Astrocyte (in vitro differentiated cells and primary cell): ENCODE data around the gene BORCS5. TPM values are rescaled to one million over a fixed set of nuclear protein-coding genes. Genes with fewer than 3 reads are reported as not detected.
"Not testable (repeated sequence)": the region's sequence is repeated elsewhere in the genome, so short reads cannot be mapped to it uniquely, and the experiment has no call there.

Experiments
- DNase-seq: peaks from one replicate; pipeline ENCODE4 v3.0.0-alpha.2; 2010; ENCODE audit warnings: low read depth
- FAIRE-seq: peaks from 2 replicates; lab custom pipeline; 2011; peaks lifted over from hg19 to GRCh38; lab: Jason Lieb, UNC
- H2AFZ ChIP-seq: 2 replicates; pipeline ENCODE4 v1.6.0; 2012; ENCODE audit warnings: low read depth, low read length, inconsistent platforms
- H3K27ac ChIP-seq: 2 replicates; pipeline ENCODE4 v1.5.1; 2011; ENCODE audit warnings: low read depth, low read length, inconsistent platforms
- H3K27me3 ChIP-seq: 2 replicates; pipeline ENCODE4 v1.6.0; 2011; ENCODE audit warnings: low read length, inconsistent platforms; ENCODE audit not compliant: insufficient read depth
- H3K36me3 ChIP-seq: 2 replicates; pipeline ENCODE4 v1.5.1; 2011; ENCODE audit warnings: low read length, inconsistent platforms; ENCODE audit not compliant: insufficient read depth
- H3K4me1 ChIP-seq: 2 replicates; pipeline ENCODE4 v1.5.1; 2011; ENCODE audit warnings: low read length, inconsistent platforms; ENCODE audit not compliant: insufficient read depth
- H3K4me2 ChIP-seq: 2 replicates; pipeline ENCODE4 v1.6.0; 2012; ENCODE audit warnings: low read length, inconsistent platforms
- H3K4me3 ChIP-seq: 2 replicates; pipeline ENCODE4 v1.5.1; 2011; ENCODE audit warnings: low read depth, mild to moderate bottlenecking, low read length, inconsistent platforms; ENCODE audit not compliant: insufficient read depth
- H3K79me2 ChIP-seq: 2 replicates; pipeline ENCODE4 v1.6.0; 2012; ENCODE audit warnings: mild to moderate bottlenecking, low read length, inconsistent platforms; ENCODE audit not compliant: insufficient read depth
- H3K9ac ChIP-seq: 2 replicates; pipeline ENCODE4 v1.6.0; 2012; ENCODE audit warnings: mild to moderate bottlenecking, low read length, inconsistent platforms
- H3K9me3 ChIP-seq: 2 replicates; pipeline ENCODE4 v1.5.1; 2012; ENCODE audit warnings: low read depth, mild to moderate bottlenecking, low read length, inconsistent platforms; ENCODE audit not compliant: insufficient read depth
- H4K20me1 ChIP-seq: 2 replicates; pipeline ENCODE4 v1.6.0; 2012; ENCODE audit warnings: low read length, inconsistent platforms; ENCODE audit not compliant: insufficient read depth
- H3K27ac Mint-ChIP-seq: one replicate; pipeline ENCODE4 v1.8.0; 2021; ENCODE audit warnings: mild to moderate bottlenecking, mixed read lengths; ENCODE audit not compliant: unreplicated experiment
- H3K27me3 Mint-ChIP-seq: one replicate; pipeline ENCODE4 v1.8.0; 2021; ENCODE audit warnings: low read depth, mixed read lengths; ENCODE audit not compliant: unreplicated experiment
- H3K36me3 Mint-ChIP-seq: one replicate; pipeline ENCODE4 v1.8.0; 2021; ENCODE audit warnings: low read depth, mixed read lengths; ENCODE audit not compliant: unreplicated experiment
- H3K4me1 Mint-ChIP-seq: one replicate; pipeline ENCODE4 v1.8.0; 2021; ENCODE audit warnings: low read depth, mixed read lengths; ENCODE audit not compliant: unreplicated experiment
- H3K4me3 Mint-ChIP-seq: one replicate; pipeline ENCODE4 v1.8.0; 2021; ENCODE audit warnings: mild to moderate bottlenecking, moderate library complexity, mixed read lengths; ENCODE audit not compliant: unreplicated experiment
- H3K9me3 Mint-ChIP-seq: one replicate; pipeline ENCODE4 v1.8.0; 2021; ENCODE audit warnings: mild to moderate bottlenecking, mixed read lengths; ENCODE audit not compliant: unreplicated experiment
- CTCF ChIP-seq: IDR thresholded peaks from 2 replicates; pipeline ENCODE4 v1.5.1; 2011; ENCODE audit warnings: low read depth, mild to moderate bottlenecking, inconsistent platforms, low read length, moderate library complexity; ENCODE audit not compliant: insufficient read depth
- EZH2 ChIP-seq: IDR thresholded peaks from 2 replicates; pipeline ENCODE4 v1.6.1; 2012; ENCODE audit warnings: mild to moderate bottlenecking, low read length, inconsistent platforms; ENCODE audit not compliant: insufficient read depth
- total RNA-seq: library from RNA; stranded (reverse); gene quantifications from 2 replicates; pipeline ENCODE4 v1.2.1, GENCODE V29; 2021

The BORCS5 gene
- total RNA-seq, 1 donor from 2014 or later: 8.1 TPM

GRCh38 chr12:12499909-12500604 is 143.2 kb downstream of the BORCS5 start:
- FAIRE-seq: no peak
- Histone ChIP-seq H2AFZ (no peak overlapping the region), H3K36me3 (no peaks in the 10 kb centered on the region), H3K9ac (no peak overlapping the region), H4K20me1 (peaks cover 23% of the 10 kb centered on the region), H3K9me3 (no peaks in the 10 kb centered on the region), H3K4me3 (no peak overlapping the region), H3K79me2 (peaks cover 18% of the 10 kb centered on the region), H3K27me3 (no peaks in the 10 kb centered on the region), H3K4me2 (no peak overlapping the region), H3K4me1 (no peaks in the 10 kb centered on the region), H3K27ac (no peak overlapping the region)
- H3K27ac Mint-ChIP-seq: no peak overlapping the region
- H3K4me1 Mint-ChIP-seq: peaks cover under 1% of the 10 kb centered on the region
- no peak for DNase-seq
- TF ChIP-seq EZH2 (no peak), CTCF (no peak)
- no peaks in the 10 kb centered on the region for H3K9me3 Mint-ChIP-seq
- H3K4me3 Mint-ChIP-seq: no peak overlapping the region
- peaks cover 7% of the 10 kb centered on the region for H3K36me3 Mint-ChIP-seq
- no peaks in the 10 kb centered on the region for H3K27me3 Mint-ChIP-seq

GRCh38 chr12:12501121-12501520 is 144.2 kb downstream of the BORCS5 start:
- no peak overlapping the region for H2AFZ ChIP-seq
- no peaks in the 10 kb centered on the region for H3K27me3 ChIP-seq
- H3K27ac ChIP-seq: no peak overlapping the region
- no peak overlapping the region for H3K4me2 ChIP-seq
- no peaks in the 10 kb centered on the region for H3K36me3 ChIP-seq
- Mint-ChIP-seq H3K9me3 (no peaks in the 10 kb centered on the region), H3K27me3 (no peaks in the 10 kb centered on the region), H3K4me1 (peaks cover 10% of the 10 kb centered on the region), H3K4me3 (no peak overlapping the region), H3K27ac (no peak overlapping the region), H3K36me3 (peaks cover 7% of the 10 kb centered on the region)
- no peak for DNase-seq
- FAIRE-seq: no peak
- H3K9ac ChIP-seq: no peak overlapping the region
- H3K9me3 ChIP-seq: no peaks in the 10 kb centered on the region
- H3K4me3 ChIP-seq: no peak overlapping the region
- peaks cover 9% of the 10 kb centered on the region for H3K4me1 ChIP-seq
- H4K20me1 ChIP-seq: peaks cover 27% of the 10 kb centered on the region
- TF ChIP-seq EZH2 (no peak), CTCF (no peak)
- peaks cover 29% of the 10 kb centered on the region for H3K79me2 ChIP-seq

GRCh38 chr12:12502130-12502814 is 145.4 kb downstream of the BORCS5 start:
- FAIRE-seq, H3K9ac ChIP-seq, H3K4me3 Mint-ChIP-seq, H3K4me3 ChIP-seq, DNase-seq, H3K36me3 ChIP-seq, H3K27me3 ChIP-seq, H3K9me3 Mint-ChIP-seq, H3K4me2 ChIP-seq, H3K9me3 ChIP-seq, H2AFZ ChIP-seq, H3K27me3 Mint-ChIP-seq, H3K36me3 Mint-ChIP-seq, H3K27ac ChIP-seq, H3K27ac Mint-ChIP-seq: not testable (repeated sequence)
- H3K79me2 ChIP-seq: peaks cover 38% of the 10 kb centered on the region
- peaks cover 13% of the 10 kb centered on the region for H3K4me1 ChIP-seq
- H3K4me1 Mint-ChIP-seq: peaks cover 18% of the 10 kb centered on the region
- H4K20me1 ChIP-seq: peaks cover 33% of the 10 kb centered on the region
